H1 (cell line): ENCODE results near the gene FGF21. TPM values are rescaled to one million over a fixed set of nuclear protein-coding genes. Genes with fewer than 3 reads are reported as not detected.
A peak's percentile ranks its signal among the peaks of the same experiment; 100 is the strongest.

Source experiments
- CTCF ChIA-PET: fragments of 300-600 bp; sonication (Branson Sonifier 250); formaldehyde crosslinking; loops from one replicate; lab custom pipeline; 2021; ENCODE audit not compliant: partially characterized antibody; lab: Charles Lee
- POLR2A ChIA-PET: fragments of 300-600 bp; sonication (Branson Sonifier 250); formaldehyde crosslinking; loops from one replicate; lab custom pipeline; 2021; ENCODE audit warnings: inconsistent platforms; ENCODE audit not compliant: partially characterized antibody; lab: Charles Lee
- DNase-seq, 2 experiments: peaks; one replicate each; pipeline versions ENCODE4 v3.0.0 to v3.0.0-alpha.2; 2010 to 2022; ENCODE audit warnings: low spot score in 2 of 2, low read depth in 1 of 2, mixed read lengths in 1 of 2
- FAIRE-seq: peaks from 2 replicates; lab custom pipeline; 2011; peaks lifted over from hg19 to GRCh38; lab: Jason Lieb, UNC
- H2AFZ ChIP-seq: 2 replicates; pipeline ENCODE4 v1.8.1; 2012; ENCODE audit warnings: low read length, inconsistent platforms
- H2AK5ac ChIP-seq: 2 replicates; pipeline ENCODE4 v1.6.1; 2013; ENCODE audit warnings: low read depth, low read length
- H2BK120ac ChIP-seq: replicated peaks from 2 replicates; pipeline ENCODE3; 2013; ENCODE audit warnings: low read depth, low read length, inconsistent platforms
- H2BK12ac ChIP-seq: 2 replicates; pipeline ENCODE4 v1.6.1; 2013; ENCODE audit warnings: low read depth, low read length
- H2BK15ac ChIP-seq: 2 replicates; pipeline ENCODE4 v1.6.1; 2013; ENCODE audit warnings: low read length
- H2BK20ac ChIP-seq: 2 replicates; pipeline ENCODE4 v1.6.1; 2013; ENCODE audit warnings: low read length
- H2BK5ac ChIP-seq: 2 replicates; pipeline ENCODE4 v1.6.1; 2013; ENCODE audit warnings: low read depth, low read length
- H3K14ac ChIP-seq: 2 replicates; pipeline ENCODE4 v1.6.1; 2013; ENCODE audit warnings: inconsistent platforms; ENCODE audit not compliant: insufficient read length
- H3K18ac ChIP-seq: 2 replicates; pipeline ENCODE4 v1.6.1; 2013; ENCODE audit warnings: low read length; ENCODE audit errors: extremely low read depth
- H3K23ac ChIP-seq: 2 replicates; pipeline ENCODE4 v1.6.1; 2013; ENCODE audit warnings: inconsistent platforms; ENCODE audit not compliant: insufficient read length
- H3K23me2 ChIP-seq: 2 replicates; pipeline ENCODE4 v1.6.1; 2013; ENCODE audit warnings: low read depth, low read length
- H3K27ac ChIP-seq: 2 replicates; pipeline ENCODE4 v1.6.1; 2011; ENCODE audit warnings: low read depth, low read length, inconsistent platforms
- H3K27me3 ChIP-seq, 4 experiments: replicated peaks in 1 of 4; 1 replicate in 1 of 4; 2 replicates in 3 of 4; pipeline versions ENCODE4 v1.6.1 to v1.8.1; 2011 to 2013; ENCODE audit warnings: low read length in 3 of 4, mild to moderate bottlenecking in 3 of 4, inconsistent platforms in 2 of 4, mixed read lengths in 2 of 4, moderate library complexity in 1 of 4; ENCODE audit not compliant: control insufficient read depth in 3 of 4, insufficient read depth in 3 of 4; ENCODE audit errors: extremely low read depth in 1 of 4
- H3K36me3 ChIP-seq, 4 experiments: 2 replicates each; pipeline versions ENCODE4 v1.6.1 to v1.8.1; 2011 to 2013; ENCODE audit warnings: mild to moderate bottlenecking in 4 of 4, low read length in 3 of 4, moderate library complexity in 2 of 4, control low read depth in 1 of 4, inconsistent platforms in 1 of 4; ENCODE audit not compliant: insufficient read depth in 4 of 4, control insufficient read depth in 2 of 4
- H3K4ac ChIP-seq: replicated peaks from 2 replicates; pipeline ENCODE3; 2013; ENCODE audit warnings: low read length, low read depth, mixed read lengths, inconsistent platforms; ENCODE audit not compliant: insufficient read length
- H3K4me1 ChIP-seq, 4 experiments: replicated peaks in 1 of 4; 1 replicate in 1 of 4; 2 replicates in 3 of 4; pipeline versions ENCODE4 v1.6.1 to v1.8.1; 2011 to 2013; ENCODE audit warnings: low read length in 3 of 4, inconsistent platforms in 2 of 4, mixed read lengths in 1 of 4; ENCODE audit not compliant: insufficient read depth in 4 of 4, control insufficient read depth in 3 of 4
- H3K4me2 ChIP-seq, 2 experiments: 2 replicates each; pipeline versions ENCODE4 v1.6.1 to v1.8.1; 2011 to 2013; ENCODE audit warnings: low read depth in 2 of 2, low read length in 2 of 2, control low read depth in 1 of 2, inconsistent platforms in 1 of 2, mild to moderate bottlenecking in 1 of 2; ENCODE audit not compliant: insufficient read depth in 1 of 2
- H3K4me3 ChIP-seq, 4 experiments: fragments of 200-600, 300-600 bp in 1 of 4; sonication (generic), shearing (Covaris generic), sonication (Bioruptor Twin) in 1 of 4; 2 replicates each; pipeline versions ENCODE4 v1.5.1 to v1.8.1; 2011 to 2016; ENCODE audit warnings: low read length in 4 of 4, low read depth in 3 of 4, control low read depth in 2 of 4, inconsistent platforms in 2 of 4, mild to moderate bottlenecking in 2 of 4, mixed read lengths in 1 of 4, moderate library complexity in 1 of 4; ENCODE audit not compliant: insufficient read depth in 2 of 4; ENCODE audit errors: extremely low read depth in 1 of 4
- H3K56ac ChIP-seq: replicated peaks from 2 replicates; pipeline ENCODE3; 2013; ENCODE audit warnings: low read depth, mild to moderate bottlenecking, mixed read lengths, low read length, inconsistent platforms; ENCODE audit not compliant: insufficient read length
- H3K79me1 ChIP-seq: 2 replicates; pipeline ENCODE4 v1.6.1; 2013; ENCODE audit warnings: low read depth, low read length, control low read depth
- H3K79me2 ChIP-seq, 2 experiments: 2 replicates each; pipeline versions ENCODE4 v1.6.1 to v1.8.1; 2012 to 2013; ENCODE audit warnings: low read length in 2 of 2, mild to moderate bottlenecking in 2 of 2, inconsistent platforms in 1 of 2; ENCODE audit not compliant: insufficient read depth in 2 of 2, control insufficient read depth in 1 of 2
- H3K9ac ChIP-seq, 4 experiments: replicated peaks in 1 of 4; 1 replicate in 1 of 4; 2 replicates in 3 of 4; pipeline versions ENCODE4 v1.6.1 to v1.8.1; 2011 to 2013; ENCODE audit warnings: low read depth in 3 of 4, low read length in 3 of 4, control low read depth in 2 of 4, mild to moderate bottlenecking in 2 of 4, moderate library complexity in 2 of 4, inconsistent platforms in 1 of 4; ENCODE audit errors: extremely low read depth in 1 of 4
- H3K9me3 ChIP-seq, 2 experiments: 2 replicates each; pipeline versions ENCODE4 v1.6.1 to v1.8.1; 2012 to 2013; ENCODE audit warnings: mild to moderate bottlenecking in 2 of 2, moderate library complexity in 2 of 2, control low read depth in 1 of 2, inconsistent platforms in 1 of 2, low read depth in 1 of 2, low read length in 1 of 2, mixed read lengths in 1 of 2; ENCODE audit not compliant: insufficient read depth in 2 of 2
- H4K20me1 ChIP-seq, 2 experiments: replicated peaks in 1 of 2; 2 replicates each; pipeline versions ENCODE3 to v1.8.1; 2011 to 2013; ENCODE audit warnings: inconsistent platforms in 2 of 2, low read length in 2 of 2, mild to moderate bottlenecking in 1 of 2; ENCODE audit not compliant: insufficient read depth in 2 of 2, control insufficient read depth in 1 of 2
- H4K5ac ChIP-seq: 2 replicates; pipeline ENCODE4 v1.6.1; 2013; ENCODE audit warnings: low read length, low read depth, mixed read lengths, inconsistent platforms; ENCODE audit not compliant: insufficient read length
- H4K8ac ChIP-seq: 2 replicates; pipeline ENCODE4 v1.8.0; 2013; ENCODE audit warnings: mild to moderate bottlenecking, moderate library complexity, low read length, inconsistent platforms; ENCODE audit not compliant: insufficient read depth; ENCODE audit errors: extremely low read depth
- H4K91ac ChIP-seq: replicated peaks from 2 replicates; pipeline ENCODE3; 2013; ENCODE audit warnings: low read length, mixed read lengths, inconsistent platforms; ENCODE audit not compliant: insufficient read length
- ASH2L ChIP-seq: fragments of 200-600, 300-600 bp; sonication (generic); IDR thresholded peaks from one replicate; pipeline ENCODE4 v1.7.1; 2017; ENCODE audit warnings: low read length
- BACH1 ChIP-seq: IDR thresholded peaks from 2 replicates; pipeline ENCODE4 v1.6.1; 2012; ENCODE audit warnings: low read length, improper control_type of control experiment
- GTF2F1 ChIP-seq: IDR thresholded peaks from 2 replicates; pipeline ENCODE4 v1.6.1; 2012; ENCODE audit warnings: low read depth, low read length, improper control_type of control experiment, borderline replicate concordance
- KDM4A ChIP-seq: IDR thresholded peaks from one replicate; pipeline ENCODE4 v1.7.1; 2012; ENCODE audit warnings: low read depth, mild to moderate bottlenecking, moderate library complexity, low read length, inconsistent platforms; ENCODE audit not compliant: severe bottlenecking
- RAD21 ChIP-seq, 2 experiments: IDR thresholded peaks in 1 of 2; conservative IDR thresholded peaks in 1 of 2; 2 replicates each; pipeline ENCODE4 v1.6.1; 2011; ENCODE audit warnings: low read depth in 2 of 2, low read length in 2 of 2, improper control_type of control experiment in 1 of 2, inconsistent platforms in 1 of 2, mild to moderate bottlenecking in 1 of 2, moderate library complexity in 1 of 2
- SP4 ChIP-seq: IDR thresholded peaks from 2 replicates; pipeline ENCODE4 v1.6.1; 2012; ENCODE audit warnings: low read length, inconsistent platforms
- WGBS, 2 experiments: shearing (Covaris generic) in 1 of 2; methylation state at CpG; one replicate each; pipeline versions ENCODE4 v1.1.6 to v1.1.7; 2013 to 2015; ENCODE audit warnings: low lambda C conversion rate in 2 of 2, mixed read lengths in 2 of 2, inconsistent platforms in 1 of 2, low coverage in 1 of 2, missing lambda C conversion rate in 1 of 2; ENCODE audit not compliant: insufficient replicate concordance in 2 of 2, insufficient coverage in 1 of 2, insufficient read length in 1 of 2; ENCODE audit errors: extremely low coverage in 1 of 2, missing lambda C conversion rate in 1 of 2; 5-methylcytosine and 5-hydroxymethylcytosine counted together
- polyA plus RNA-seq, 7 experiments: library from polyadenylated mRNA; depleted of rRNA in 3 of 7; stranded (reverse) in 5 of 7; unstranded in 2 of 7; fragments of >200 nt in 5 of 7; fragments of 200-250 nt in 2 of 7; gene quantifications; 1 replicate in 5 of 7; 2 replicates in 1 of 7; 4 replicates in 1 of 7; pipeline versions ENCODE4 v1.2.1 to v1.2.3, GENCODE V29; 2011 to 2013; ENCODE audit warnings: missing spikeins in 2 of 7, mixed read lengths in 2 of 7
- total RNA-seq: library from RNA; stranded (reverse); fragmentation: NEBNext Ultra II Directional; extraction: Animal tissue kit (Norgen Biotek cat#: 25700); gene quantifications from 2 replicates; pipeline ENCODE4 v1.2.1, GENCODE V29; 2021
- TF ChIP-seq, protein P1 (sequence below), 3 experiments: IDR thresholded peaks; 1 replicate in 2 of 3; 2 replicates in 1 of 3; pipeline versions ENCODE4 v1.5.1 to v1.6.1; 2011; ENCODE audit warnings: low read length in 3 of 3, mild to moderate bottlenecking in 3 of 3, inconsistent platforms in 2 of 3, low read depth in 1 of 3, moderate library complexity in 1 of 3; ENCODE audit not compliant: insufficient read depth in 1 of 3; ENCODE audit errors: control extremely low read depth in 1 of 3

FGF21 gene
- total and polyA plus RNA-seq, 2 of the 8 experiments (the other 6 are each of a cell fraction or from before 2014, with no cell fraction given): 0.48 to 0.80 TPM

DNA sequence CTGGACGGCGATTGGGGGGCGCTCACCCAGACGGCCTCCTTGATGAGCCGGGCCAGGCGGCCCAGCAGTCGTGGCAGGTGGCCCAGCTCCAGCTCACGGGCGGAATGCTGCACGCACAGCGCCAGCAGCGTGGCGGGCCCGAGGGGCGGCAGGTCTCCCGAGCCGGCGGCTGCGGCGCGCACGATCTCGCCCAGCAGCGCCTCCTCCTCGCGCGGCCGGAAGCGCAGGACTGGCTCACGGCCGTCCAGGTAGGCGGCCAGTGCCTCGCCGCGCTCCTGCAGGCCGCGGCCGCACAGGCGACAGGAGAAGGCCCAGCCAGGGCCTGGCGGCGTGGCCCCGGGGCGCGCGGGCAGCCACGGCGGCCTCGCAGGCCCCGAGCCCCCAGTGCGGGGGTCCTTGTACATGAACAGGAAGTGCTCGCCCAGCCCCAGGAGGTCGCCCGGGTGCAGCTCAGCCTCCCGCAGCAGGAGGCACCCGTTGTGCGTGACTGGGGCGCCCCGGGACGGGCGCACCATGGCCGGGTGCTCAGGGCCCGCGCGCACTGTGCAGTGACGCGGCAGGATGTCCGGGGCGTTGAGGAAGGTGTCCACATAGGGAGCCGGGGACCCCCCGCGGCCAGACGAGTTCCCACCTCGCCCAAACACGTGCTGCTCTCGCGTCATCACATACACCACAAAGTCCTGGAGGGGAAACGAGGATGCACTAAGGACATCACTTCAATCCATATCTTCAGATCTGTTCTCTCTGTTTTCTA is 26.2 kb upstream of the FGF21 start:
- Histone ChIP-seq H2BK12ac (no peak overlapping the region; the same call in 1 of the 2 replicates), H2BK20ac (no peak overlapping the region), H3K4ac (no peak overlapping the region), H4K8ac (peak overlapping the region; percentile 66), H2AFZ (peak overlapping the region; percentile 94), H3K79me1 (no peaks in the 10 kb centered on the region), H3K27me3 (no peaks in the 10 kb centered on the region), H3K9ac (peak overlapping the region in 2 of 4 experiments; percentile 25 to 46; a peak in 4 of 7 replicates), H4K20me1 (no peaks in the 10 kb centered on the region), H3K27ac (no peak overlapping the region), H3K56ac (no peak overlapping the region), H4K5ac (no peak overlapping the region), H3K4me2 (peak overlapping the region; percentile 46 to 79; a peak in 3 of 4 replicates), H3K4me1 (peaks cover 0 to 7% (median 0%) of the 10 kb centered on the region in 4 experiments; a peak in 3 of 7 replicates), H2BK15ac (no peak overlapping the region), H2BK120ac (no peak overlapping the region), H3K4me3 (peak overlapping the region; percentile 32 to 55 (median 40)), H2AK5ac (no peak overlapping the region), H3K36me3 (no peaks in the 10 kb centered on the region), H3K18ac (peak overlapping the region; percentile 38), H3K79me2 (no peaks in the 10 kb centered on the region), H4K91ac (no peak overlapping the region), H2BK5ac (no peak overlapping the region; the same call in 1 of the 2 replicates), H3K23me2 (peaks cover 5% of the 10 kb centered on the region; the same call in 1 of the 2 replicates), H3K14ac (no peak overlapping the region), H3K23ac (no peak overlapping the region), H3K9me3 (no peaks in the 10 kb centered on the region)
- POLR2A ChIA-PET: interaction anchor here (0.7 to 2.5 kb wide), 12 partner anchors 9 to 99 kb away, joined by 3 to 12 read pairs (median 4); partner anchors contain the start of genes CA11, IZUMO1 and MAMSTR
- peak in 1 of 2 experiments; percentile 77 for DNase-seq
- WGBS, 2 experiments: 38% methylated on average over 56 of the region's 77 CpGs; no CpG with 5 or more reads in 1 of the 2 experiments
- no peak for FAIRE-seq
- CTCF ChIA-PET: interaction anchor here (0.6 to 5.1 kb wide), 9 partner anchors 10 to 90 kb away, joined by 3 to 33 read pairs (median 4); no protein-coding TSS in a partner anchor
- TF ChIP-seq BACH1: no peak
- TF ChIP-seq GTF2F1: no peak
- peak; percentile 40 for TF ChIP-seq ASH2L
- peak; percentile 38 for TF ChIP-seq KDM4A
- peak in 1 of 2 experiments; percentile 34; a peak in 1 of 4 replicates for TF ChIP-seq RAD21 (IDR thresholded peaks at IDR 0.05 in 1 of 2, conservative IDR thresholded peaks at IDR 0.05 in 1 of 2; ENCODE audit: low read depth in 2 of 2, low read length in 2 of 2)
- TF ChIP-seq, protein P1, sequence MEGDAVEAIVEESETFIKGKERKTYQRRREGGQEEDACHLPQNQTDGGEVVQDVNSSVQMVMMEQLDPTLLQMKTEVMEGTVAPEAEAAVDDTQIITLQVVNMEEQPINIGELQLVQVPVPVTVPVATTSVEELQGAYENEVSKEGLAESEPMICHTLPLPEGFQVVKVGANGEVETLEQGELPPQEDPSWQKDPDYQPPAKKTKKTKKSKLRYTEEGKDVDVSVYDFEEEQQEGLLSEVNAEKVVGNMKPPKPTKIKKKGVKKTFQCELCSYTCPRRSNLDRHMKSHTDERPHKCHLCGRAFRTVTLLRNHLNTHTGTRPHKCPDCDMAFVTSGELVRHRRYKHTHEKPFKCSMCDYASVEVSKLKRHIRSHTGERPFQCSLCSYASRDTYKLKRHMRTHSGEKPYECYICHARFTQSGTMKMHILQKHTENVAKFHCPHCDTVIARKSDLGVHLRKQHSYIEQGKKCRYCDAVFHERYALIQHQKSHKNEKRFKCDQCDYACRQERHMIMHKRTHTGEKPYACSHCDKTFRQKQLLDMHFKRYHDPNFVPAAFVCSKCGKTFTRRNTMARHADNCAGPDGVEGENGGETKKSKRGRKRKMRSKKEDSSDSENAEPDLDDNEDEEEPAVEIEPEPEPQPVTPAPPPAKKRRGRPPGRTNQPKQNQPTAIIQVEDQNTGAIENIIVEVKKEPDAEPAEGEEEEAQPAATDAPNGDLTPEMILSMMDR (IDR thresholded peaks at IDR 0.05; ENCODE audit: control extremely low read depth in 1 of 3, insufficient read depth in 1 of 3, low read depth in 1 of 3, low read length in 3 of 3): peak; percentile 37 to 47 (median 47); a peak in 3 of 4 replicates
- no peak for TF ChIP-seq SP4
